MM.1S (cell line): ENCODE results near the gene PTGR1.

Experiments used
- DNase-seq: peaks from one replicate; pipeline ENCODE4 v3.0.0-alpha.2; 2015
- H2AFZ ChIP-seq: fragments of 300-600 bp; sonication (generic); 2 replicates; pipeline ENCODE4 v1.6.0; 2016; ENCODE audit warnings: antibody characterized with exemption, low read length
- H3F3A ChIP-seq: fragments of 300-600 bp; sonication (generic); 2 replicates; pipeline ENCODE4 v1.6.1; 2016; ENCODE audit warnings: mild to moderate bottlenecking, antibody characterized with exemption, low read length, moderate library complexity, mixed read lengths; ENCODE audit not compliant: insufficient read depth
- H3K27ac ChIP-seq: fragments of 300-600 bp; sonication (generic); 2 replicates; pipeline ENCODE4 v1.5.1; 2016; ENCODE audit warnings: mild to moderate bottlenecking, low read length
- H3K27me3 ChIP-seq: fragments of 300-600 bp; sonication (generic); replicated peaks from 2 replicates; pipeline ENCODE4 v1.6.0; 2016; ENCODE audit warnings: low read length; ENCODE audit not compliant: insufficient read depth
- H3K36me3 ChIP-seq: fragments of 300-600 bp; sonication (generic); replicated peaks from 2 replicates; pipeline ENCODE4 v1.6.1; 2016; ENCODE audit warnings: mild to moderate bottlenecking, low read length, mixed read lengths; ENCODE audit not compliant: insufficient read depth
- H3K4me1 ChIP-seq: fragments of 300-600 bp; sonication (generic); 2 replicates; pipeline ENCODE4 v1.6.1; 2016; ENCODE audit warnings: low read length, mixed read lengths
- H3K4me2 ChIP-seq: fragments of 300-600 bp; sonication (generic); 2 replicates; pipeline ENCODE4 v1.6.0; 2016; ENCODE audit warnings: low read depth, low read length
- H3K4me3 ChIP-seq: fragments of 300-600 bp; sonication (generic); 2 replicates; pipeline ENCODE4 v1.5.1; 2016; ENCODE audit warnings: low read length, mixed read lengths
- H3K79me2 ChIP-seq: fragments of 300-600 bp; sonication (generic); 2 replicates; pipeline ENCODE4 v1.6.1; 2016; ENCODE audit warnings: mixed run types, low read length, mixed read lengths
- H3K9ac ChIP-seq: fragments of 300-600 bp; sonication (generic); 2 replicates; pipeline ENCODE4 v1.6.1; 2016; ENCODE audit warnings: low read length, mixed read lengths
- H3K9me2 ChIP-seq: fragments of 300-600 bp; sonication (generic); replicated peaks from 2 replicates; pipeline ENCODE4 v1.6.1; 2016; ENCODE audit warnings: mild to moderate bottlenecking, low read length, mixed read lengths; ENCODE audit not compliant: insufficient read depth
- H3K9me3 ChIP-seq: fragments of 300-600 bp; sonication (generic); replicated peaks from 2 replicates; pipeline ENCODE4 v1.6.1; 2016; ENCODE audit warnings: mild to moderate bottlenecking, low read length, mixed read lengths; ENCODE audit not compliant: insufficient read depth
- H4K20me1 ChIP-seq: fragments of 300-600 bp; sonication (generic); 2 replicates; pipeline ENCODE4 v1.6.1; 2016; ENCODE audit warnings: mild to moderate bottlenecking, low read length, moderate library complexity, mixed read lengths; ENCODE audit not compliant: insufficient read depth
- EZH2 ChIP-seq: fragments of 300-600 bp; sonication (generic); optimal IDR thresholded peaks from 2 replicates; pipeline ENCODE3; 2017; ENCODE audit warnings: low read depth, mild to moderate bottlenecking, antibody characterized with exemption, low read length, mixed read lengths
- EZH2phosphoT487 ChIP-seq: fragments of 300-600 bp; sonication (generic); IDR thresholded peaks from 2 replicates; pipeline ENCODE4 v1.6.1; 2018; ENCODE audit warnings: antibody characterized with exemption, low read length
- TF ChIP-seq, protein P1 (sequence below): fragments of 300-600 bp; sonication (generic); IDR thresholded peaks from 2 replicates; pipeline ENCODE4 v1.5.1; 2016; ENCODE audit warnings: antibody characterized with exemption, low read length, mixed read lengths

The PTGR1 gene

DNA sequence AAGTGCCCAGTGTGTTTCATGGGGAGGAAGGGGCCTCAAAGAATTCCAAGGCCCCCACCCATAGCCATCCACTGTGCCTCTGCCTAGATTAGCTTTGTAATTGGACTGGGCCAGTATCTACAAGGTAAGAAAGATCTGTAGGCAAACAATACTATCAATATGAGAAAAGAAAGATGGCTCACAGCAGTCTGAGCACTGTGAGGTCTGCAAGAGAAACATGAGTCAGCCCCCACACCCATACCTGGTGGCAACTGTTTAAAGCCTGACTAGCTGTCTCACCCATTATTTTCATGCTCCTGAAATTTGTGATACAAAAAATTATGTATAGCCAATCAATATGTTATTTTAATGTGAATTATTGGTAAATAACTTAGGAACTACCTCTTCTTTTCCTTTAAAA, 84.5 kb downstream of the PTGR1 start:
- no peak for DNase-seq
- Histone ChIP-seq H3K9me3 (no peaks in the 10 kb centered on the region), H3K79me2 (no peaks in the 10 kb centered on the region), H2AFZ (no peak overlapping the region), H4K20me1 (no peaks in the 10 kb centered on the region), H3K9ac (no peak overlapping the region), H3K27me3 (no peaks in the 10 kb centered on the region), H3K27ac (no peak overlapping the region), H3K36me3 (no peaks in the 10 kb centered on the region), H3K4me2 (no peak overlapping the region), H3F3A (no peaks in the 10 kb centered on the region), H3K4me3 (no peak overlapping the region), H3K4me1 (no peaks in the 10 kb centered on the region), H3K9me2 (no peaks in the 10 kb centered on the region)
- TF ChIP-seq EZH2phosphoT487 (no peak), EZH2 (no peak)
- TF ChIP-seq, protein P1, sequence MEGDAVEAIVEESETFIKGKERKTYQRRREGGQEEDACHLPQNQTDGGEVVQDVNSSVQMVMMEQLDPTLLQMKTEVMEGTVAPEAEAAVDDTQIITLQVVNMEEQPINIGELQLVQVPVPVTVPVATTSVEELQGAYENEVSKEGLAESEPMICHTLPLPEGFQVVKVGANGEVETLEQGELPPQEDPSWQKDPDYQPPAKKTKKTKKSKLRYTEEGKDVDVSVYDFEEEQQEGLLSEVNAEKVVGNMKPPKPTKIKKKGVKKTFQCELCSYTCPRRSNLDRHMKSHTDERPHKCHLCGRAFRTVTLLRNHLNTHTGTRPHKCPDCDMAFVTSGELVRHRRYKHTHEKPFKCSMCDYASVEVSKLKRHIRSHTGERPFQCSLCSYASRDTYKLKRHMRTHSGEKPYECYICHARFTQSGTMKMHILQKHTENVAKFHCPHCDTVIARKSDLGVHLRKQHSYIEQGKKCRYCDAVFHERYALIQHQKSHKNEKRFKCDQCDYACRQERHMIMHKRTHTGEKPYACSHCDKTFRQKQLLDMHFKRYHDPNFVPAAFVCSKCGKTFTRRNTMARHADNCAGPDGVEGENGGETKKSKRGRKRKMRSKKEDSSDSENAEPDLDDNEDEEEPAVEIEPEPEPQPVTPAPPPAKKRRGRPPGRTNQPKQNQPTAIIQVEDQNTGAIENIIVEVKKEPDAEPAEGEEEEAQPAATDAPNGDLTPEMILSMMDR = no peak
